ENCODE measurements around the gene TAF4B. TPM values are rescaled to one million over a fixed set of nuclear protein-coding genes. Genes with fewer than 3 reads are reported as not detected.

The TAF4B gene
- total RNA-seq, 1 experiment from 2014 or later, result 8.3 TPM

DNA sequence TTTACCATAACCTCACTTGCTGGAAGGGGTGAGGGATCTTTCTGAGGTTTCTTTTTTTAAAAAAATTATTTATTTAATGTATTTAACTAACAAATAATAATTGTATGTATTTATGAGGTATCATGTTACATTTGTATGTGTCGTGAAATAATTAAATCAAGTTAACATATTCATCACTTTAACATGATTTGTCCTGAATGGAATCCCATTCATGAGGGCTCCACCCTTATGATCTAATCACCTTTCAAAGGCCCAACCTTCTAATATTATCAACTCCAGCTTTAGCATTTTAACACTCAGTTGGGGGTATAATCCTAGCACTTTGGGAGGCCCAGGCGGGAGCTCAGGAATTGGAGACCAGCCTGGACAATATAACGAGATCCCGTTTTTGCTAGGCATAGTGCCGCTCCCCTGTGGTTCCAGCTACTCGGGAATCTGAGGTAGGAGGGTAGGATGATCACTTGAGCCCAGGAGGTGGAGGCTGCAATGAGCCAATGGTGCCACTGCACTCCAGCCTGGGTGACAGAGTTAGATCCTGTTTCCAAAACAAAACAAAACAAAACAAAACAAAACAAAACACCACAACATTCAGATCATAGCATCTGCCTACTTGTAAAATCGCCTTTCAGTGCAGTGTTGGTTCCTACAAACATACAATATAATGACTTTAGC is 1.1 kb upstream of the TAF4B start:
- Histone ChIP-seq H2AFZ (ENCODE audit: low read length) (peak overlapping the region; percentile 83), H3F3A (ENCODE audit: low read length, unreplicated experiment) (no peaks in the 10 kb centered on the region), H4K20me1 (ENCODE audit: low read length) (peaks cover 24% of the 10 kb centered on the region; the same call in 1 of the 2 replicates), H3K79me2 (ENCODE audit: low read length) (peaks cover 28% of the 10 kb centered on the region), H3K4me1 (ENCODE audit: insufficient read depth, low read length) (peaks cover 19% of the 10 kb centered on the region; the same call in 1 of the 2 replicates), H3K9me3 (ENCODE audit: low read length) (no peaks in the 10 kb centered on the region), H3K4me3 (ENCODE audit: low read length) (peak overlapping the region; percentile 89; the same call in 1 of the 2 replicates), H3K27ac (ENCODE audit: low read length) (no peak overlapping the region), H3K4me2 (ENCODE audit: low read length) (peak overlapping the region; percentile 83), H3K36me3 (ENCODE audit: low read depth, low read length) (no peaks in the 10 kb centered on the region), H3K9me2 (replicated peaks; ENCODE audit: low read length) (no peaks in the 10 kb centered on the region), H3K9ac (ENCODE audit: low read length) (no peak overlapping the region), H3K27me3 (ENCODE audit: low read length) (no peaks in the 10 kb centered on the region)
- DNase-seq (no peak), ATAC-seq (no peak)
- CTCF ChIA-PET, result no interaction called here
- TF ChIP-seq EZH2 (IDR thresholded peaks at IDR 0.05; ENCODE audit: low read length, unreplicated experiment) (no peak), EZH2phosphoT487 (IDR thresholded peaks at IDR 0.05; ENCODE audit: borderline replicate concordance, low read length) (no peak)
- TF ChIP-seq, protein P1, sequence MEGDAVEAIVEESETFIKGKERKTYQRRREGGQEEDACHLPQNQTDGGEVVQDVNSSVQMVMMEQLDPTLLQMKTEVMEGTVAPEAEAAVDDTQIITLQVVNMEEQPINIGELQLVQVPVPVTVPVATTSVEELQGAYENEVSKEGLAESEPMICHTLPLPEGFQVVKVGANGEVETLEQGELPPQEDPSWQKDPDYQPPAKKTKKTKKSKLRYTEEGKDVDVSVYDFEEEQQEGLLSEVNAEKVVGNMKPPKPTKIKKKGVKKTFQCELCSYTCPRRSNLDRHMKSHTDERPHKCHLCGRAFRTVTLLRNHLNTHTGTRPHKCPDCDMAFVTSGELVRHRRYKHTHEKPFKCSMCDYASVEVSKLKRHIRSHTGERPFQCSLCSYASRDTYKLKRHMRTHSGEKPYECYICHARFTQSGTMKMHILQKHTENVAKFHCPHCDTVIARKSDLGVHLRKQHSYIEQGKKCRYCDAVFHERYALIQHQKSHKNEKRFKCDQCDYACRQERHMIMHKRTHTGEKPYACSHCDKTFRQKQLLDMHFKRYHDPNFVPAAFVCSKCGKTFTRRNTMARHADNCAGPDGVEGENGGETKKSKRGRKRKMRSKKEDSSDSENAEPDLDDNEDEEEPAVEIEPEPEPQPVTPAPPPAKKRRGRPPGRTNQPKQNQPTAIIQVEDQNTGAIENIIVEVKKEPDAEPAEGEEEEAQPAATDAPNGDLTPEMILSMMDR (conservative IDR thresholded peaks at IDR 0.05; ENCODE audit: low read depth, low read length), result no peak
- BruUV-seq (replicated peaks), result no TSS peak
- POLR2A ChIA-PET (ENCODE audit: unreplicated experiment), result no interaction called here
- intact Hi-C loops (cut with micrococcal nuclease), result no loop called here

- Histone ChIP-seq H3K9me2 (replicated peaks; ENCODE audit: low read length) (no peaks in the 10 kb centered on the region), H2AFZ (ENCODE audit: low read length) (peak overlapping the region; percentile 83), H3K4me1 (ENCODE audit: insufficient read depth, low read length) (peaks cover 19% of the 10 kb centered on the region; the same call in 1 of the 2 replicates), H4K20me1 (ENCODE audit: low read length) (peaks cover 29% of the 10 kb centered on the region; the same call in 1 of the 2 replicates), H3K79me2 (ENCODE audit: low read length) (peaks cover 36% of the 10 kb centered on the region), H3K9me3 (ENCODE audit: low read length) (no peaks in the 10 kb centered on the region), H3K27ac (ENCODE audit: low read length) (no peak overlapping the region), H3K9ac (ENCODE audit: low read length) (peak overlapping the region; percentile 90), H3F3A (ENCODE audit: low read length, unreplicated experiment) (no peaks in the 10 kb centered on the region), H3K27me3 (ENCODE audit: low read length) (no peaks in the 10 kb centered on the region), H3K4me3 (ENCODE audit: low read length) (peak overlapping the region; percentile 89), H3K36me3 (ENCODE audit: low read depth, low read length) (no peaks in the 10 kb centered on the region), H3K4me2 (ENCODE audit: low read length) (peak overlapping the region; percentile 83)
- no peak for ATAC-seq
- ChIA-PET CTCF (no interaction called here), POLR2A (ENCODE audit: unreplicated experiment) (no interaction called here)
- intact Hi-C loops (cut with micrococcal nuclease), result loop anchor here (2.0 kb wide), 1 partner anchor 137 kb away; no protein-coding TSS in a partner anchor
- no peak for DNase-seq
- TSS peak; percentile 74 for BruUV-seq (replicated peaks)
- no peak for TF ChIP-seq EZH2phosphoT487 (IDR thresholded peaks at IDR 0.05; ENCODE audit: borderline replicate concordance, low read length)
- TF ChIP-seq, protein P1 (conservative IDR thresholded peaks at IDR 0.05; ENCODE audit: low read depth, low read length), result no peak
- TF ChIP-seq EZH2 (IDR thresholded peaks at IDR 0.05; ENCODE audit: low read length, unreplicated experiment), result no peak
Measured at GRCh38 chr18:26225915-26226228, 373 bp upstream of the TAF4B start.

GRCh38 chr18:26227051-26227670 is 916 bp downstream of the TAF4B start:
- no peaks in the 10 kb centered on the region for H3K9me3 ChIP-seq (ENCODE audit: low read length)
- H3F3A ChIP-seq (ENCODE audit: low read length, unreplicated experiment), result no peaks in the 10 kb centered on the region
- TF ChIP-seq, protein P1 (conservative IDR thresholded peaks at IDR 0.05; ENCODE audit: low read depth, low read length), result no peak
- TF ChIP-seq EZH2 (IDR thresholded peaks at IDR 0.05; ENCODE audit: low read length, unreplicated experiment) (no peak), EZH2phosphoT487 (IDR thresholded peaks at IDR 0.05; ENCODE audit: borderline replicate concordance, low read length) (no peak)
- peak overlapping the region; percentile 89 for H3K4me3 ChIP-seq (ENCODE audit: low read length)
- no TSS peak for BruUV-seq (replicated peaks)
- intact Hi-C loops (cut with micrococcal nuclease), result loop anchor here (2.0 kb wide), 1 partner anchor 138 kb away; no protein-coding TSS in a partner anchor
- no peaks in the 10 kb centered on the region for H3K9me2 ChIP-seq (replicated peaks; ENCODE audit: low read length)
- ATAC-seq (peak; percentile 31), DNase-seq (peak; percentile 21)
- ChIA-PET POLR2A (ENCODE audit: unreplicated experiment) (no interaction called here), CTCF (no interaction called here)
- H3K27ac ChIP-seq (ENCODE audit: low read length), result no peak overlapping the region
- H3K9ac ChIP-seq (ENCODE audit: low read length), result peak overlapping the region; percentile 90
- peak overlapping the region; percentile 83 for H2AFZ ChIP-seq (ENCODE audit: low read length)
- H3K36me3 ChIP-seq (ENCODE audit: low read depth, low read length), result no peaks in the 10 kb centered on the region
- H3K4me2 ChIP-seq (ENCODE audit: low read length), result peak overlapping the region; percentile 83
- no peaks in the 10 kb centered on the region for H3K27me3 ChIP-seq (ENCODE audit: low read length)
- H3K4me1 ChIP-seq (ENCODE audit: insufficient read depth, low read length), result peaks cover 19% of the 10 kb centered on the region; the same call in 1 of the 2 replicates
- H3K79me2 ChIP-seq (ENCODE audit: low read length), result peaks cover 44% of the 10 kb centered on the region
- H4K20me1 ChIP-seq (ENCODE audit: low read length), result peaks cover 29% of the 10 kb centered on the region; the same call in 1 of the 2 replicates

Measured in PC-3 (cell line).